HG03432 (cell line): ENCODE measurements around the gene ZNF316.
"Not testable (repeated sequence)": the region's sequence is repeated elsewhere in the genome, so short reads cannot be mapped to it uniquely, and the experiment has no call there.

Experiments used
- ATAC-seq: cut with Tn5 transposase; IDR thresholded peaks from one replicate; pipeline ENCODE4 v1.9.1; 2021; ENCODE audit warnings: mild to moderate bottlenecking, moderate library complexity; ENCODE audit not compliant: unreplicated experiment

The ZNF316 gene

GRCh38 chr7:6621195-6622133, 15.7 kb upstream of the ZNF316 start:
- ATAC-seq = no peak

- no peak for ATAC-seq
Measured at GRCh38 chr7:6622134-6622710, 14.9 kb upstream of the ZNF316 start.

DNA sequence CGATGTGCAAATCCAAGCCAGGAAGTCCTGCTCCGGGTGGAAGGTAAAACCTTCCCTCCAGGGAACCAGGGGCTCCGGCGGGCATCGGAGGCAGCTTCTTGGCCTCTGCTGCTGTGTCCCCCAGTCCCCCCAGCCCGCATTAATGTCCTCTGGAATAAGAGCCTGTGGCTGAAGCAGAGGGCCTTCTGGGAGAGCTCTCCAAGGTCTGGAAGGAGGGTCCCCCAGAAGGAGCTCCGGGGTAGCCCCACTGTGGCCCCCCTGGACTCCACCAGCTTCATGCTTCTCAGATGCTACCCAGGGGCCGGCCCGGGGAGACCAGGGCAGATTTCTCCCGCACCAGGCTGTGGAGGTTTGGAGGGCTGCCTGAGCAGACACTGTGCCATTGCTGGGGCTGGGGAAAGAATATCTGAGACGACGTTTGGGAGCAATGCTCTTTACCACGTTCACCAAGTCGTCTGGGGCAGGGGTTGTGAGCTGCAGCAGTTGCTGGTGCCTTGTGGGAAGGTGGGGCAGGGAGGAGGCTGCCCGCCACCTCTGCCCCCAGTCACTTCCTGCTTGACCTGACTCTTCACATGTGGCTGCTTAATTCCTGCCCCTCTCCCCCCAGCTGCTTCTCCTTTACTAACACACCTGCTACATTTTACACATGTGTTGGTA, 13.4 kb upstream of the ZNF316 start:
- ATAC-seq = no peak

DNA sequence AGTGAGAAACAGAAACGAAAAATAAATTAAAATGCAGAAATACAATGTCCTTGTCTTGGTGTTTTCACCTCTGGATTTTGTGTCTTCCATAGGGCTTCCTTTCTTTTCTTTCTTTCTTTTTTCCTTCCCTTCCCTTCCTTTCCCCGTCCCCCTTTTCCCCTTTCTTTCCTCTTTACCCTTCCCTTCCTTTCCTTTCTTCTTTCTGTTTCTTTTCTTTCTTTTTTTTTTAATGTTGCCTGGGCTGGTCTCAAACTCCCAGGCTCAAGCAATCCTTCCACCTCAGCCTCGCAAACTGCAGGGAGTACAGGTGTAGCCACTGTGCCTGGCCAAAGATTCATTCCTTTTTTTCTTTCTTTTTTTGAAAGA, 12.9 kb upstream of the ZNF316 start:
- ATAC-seq = no peak

DNA sequence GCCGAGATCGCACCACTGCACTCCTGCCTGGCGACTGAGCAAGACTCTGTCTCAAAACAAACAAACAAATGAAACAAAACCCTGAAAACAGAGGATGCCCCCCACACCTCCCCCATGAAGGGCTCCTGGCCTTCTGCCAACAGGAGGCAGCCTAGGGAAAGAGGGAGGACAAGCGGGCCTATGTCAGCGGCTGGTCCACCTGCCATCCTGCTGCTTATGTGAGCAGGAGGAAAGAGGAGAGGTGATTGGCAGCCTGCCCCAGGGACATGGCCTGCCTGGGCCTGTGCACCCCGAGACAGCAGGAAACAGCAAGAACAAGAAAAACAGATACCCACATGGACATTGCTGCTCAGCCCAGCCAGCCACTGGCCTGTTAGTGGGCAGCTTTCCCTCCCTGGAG, 9.1 kb upstream of the ZNF316 start:
- ATAC-seq = no peak

- no peak for ATAC-seq
Measured at GRCh38 chr7:6630007-6630849, 6.9 kb upstream of the ZNF316 start.

- no peak for ATAC-seq
Measured at GRCh38 chr7:6631605-6632004, 5.5 kb upstream of the ZNF316 start.

DNA sequence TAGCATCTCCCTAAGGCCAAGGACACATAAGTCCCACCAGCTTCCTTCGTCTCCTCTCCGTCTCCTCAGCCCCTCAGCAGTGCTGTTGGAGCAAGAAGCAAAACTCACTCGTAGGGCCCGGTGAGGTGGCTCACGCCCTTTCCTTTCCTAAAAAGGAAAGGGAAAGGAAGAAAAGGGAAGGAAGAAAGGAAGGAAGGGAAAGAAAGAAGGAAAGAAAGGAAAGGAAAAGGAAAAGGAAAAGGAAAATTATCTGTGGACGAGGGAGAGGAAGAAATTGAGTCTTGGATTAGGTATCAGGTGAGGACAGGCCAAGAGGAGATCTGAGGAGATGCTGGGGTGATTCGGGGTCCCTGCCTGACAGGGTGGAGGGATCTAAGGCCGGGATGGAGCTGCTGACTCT, 3.1 kb upstream of the ZNF316 start:
- no peak for ATAC-seq

DNA sequence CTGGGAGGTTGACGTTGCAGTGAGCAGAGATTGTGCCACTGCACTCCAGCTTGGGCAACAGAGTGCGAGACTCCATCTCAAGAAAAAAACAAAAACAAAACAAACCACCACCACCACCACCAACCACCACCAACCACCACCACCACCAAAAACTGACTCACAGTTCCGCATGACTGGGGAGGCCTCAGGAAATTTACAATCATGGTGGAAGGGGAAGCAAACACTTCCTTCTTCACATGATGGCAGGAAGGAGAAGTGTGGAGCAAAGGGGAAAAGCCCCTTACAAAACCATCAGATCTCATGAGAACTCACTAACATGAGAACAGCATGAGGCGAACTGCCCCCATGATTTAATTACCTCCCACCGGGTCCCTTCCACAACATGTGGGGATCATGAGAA, 2.1 kb upstream of the ZNF316 start:
- ATAC-seq = not testable (repeated sequence)

DNA sequence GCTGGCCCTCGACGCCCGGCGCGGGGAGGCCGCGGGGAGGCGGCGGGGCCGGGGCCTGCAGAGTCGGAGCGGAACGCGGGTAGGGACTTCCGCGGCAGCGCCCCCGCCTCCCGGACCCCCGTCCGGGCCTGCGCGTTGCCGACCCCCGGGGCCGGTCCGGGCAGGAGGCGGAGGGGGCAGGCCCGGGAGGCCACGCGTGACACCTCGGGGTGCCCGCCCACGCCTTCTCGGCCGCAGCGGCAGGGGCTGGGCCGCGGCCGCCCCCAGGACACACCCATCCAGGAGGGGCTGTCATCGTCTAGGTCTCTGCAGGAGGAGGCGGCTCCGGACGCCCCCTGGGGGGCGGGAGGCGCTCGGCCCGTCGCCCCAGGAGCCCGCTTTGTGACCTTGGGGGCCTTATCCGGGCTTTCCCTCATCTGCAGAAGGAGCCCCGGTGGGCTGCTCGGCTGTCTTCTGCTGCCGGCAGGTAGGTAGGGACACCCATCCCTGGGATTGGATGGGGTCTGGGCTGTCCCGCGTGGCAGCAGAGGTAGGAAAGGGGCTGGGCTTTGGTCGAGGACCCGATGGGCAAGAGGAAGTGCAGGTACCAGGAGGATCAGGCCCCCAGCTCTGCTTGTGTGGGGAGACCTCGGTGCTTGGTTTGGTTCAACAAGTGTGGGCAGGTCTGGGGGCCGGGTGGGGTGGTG, 569 bp downstream of the ZNF316 start:
- peak; percentile 86 for ATAC-seq

GRCh38 chr7:6639032-6639431, 1.9 kb downstream of the ZNF316 start:
- ATAC-seq = no peak

DNA sequence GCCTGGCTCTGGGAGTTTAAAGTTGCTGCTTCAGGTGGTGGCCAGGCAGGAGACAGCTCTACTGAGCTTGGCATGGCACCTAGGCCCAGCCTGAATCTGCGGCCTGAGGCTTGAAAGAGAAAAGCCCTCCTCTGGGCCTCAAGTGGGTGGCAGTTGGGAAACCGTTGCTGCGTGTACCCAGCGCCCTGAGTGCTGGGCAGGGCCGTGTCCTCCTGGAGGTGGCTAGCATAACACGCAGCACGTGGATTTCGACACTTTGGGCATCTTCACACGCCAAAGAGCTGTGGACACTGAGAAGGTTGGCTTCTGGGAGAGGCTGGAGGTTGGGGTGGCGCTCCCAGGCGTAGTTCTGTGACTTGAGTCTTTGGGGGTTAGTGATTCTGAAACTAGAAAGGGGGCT, 2.5 kb downstream of the ZNF316 start:
- no peak for ATAC-seq

DNA sequence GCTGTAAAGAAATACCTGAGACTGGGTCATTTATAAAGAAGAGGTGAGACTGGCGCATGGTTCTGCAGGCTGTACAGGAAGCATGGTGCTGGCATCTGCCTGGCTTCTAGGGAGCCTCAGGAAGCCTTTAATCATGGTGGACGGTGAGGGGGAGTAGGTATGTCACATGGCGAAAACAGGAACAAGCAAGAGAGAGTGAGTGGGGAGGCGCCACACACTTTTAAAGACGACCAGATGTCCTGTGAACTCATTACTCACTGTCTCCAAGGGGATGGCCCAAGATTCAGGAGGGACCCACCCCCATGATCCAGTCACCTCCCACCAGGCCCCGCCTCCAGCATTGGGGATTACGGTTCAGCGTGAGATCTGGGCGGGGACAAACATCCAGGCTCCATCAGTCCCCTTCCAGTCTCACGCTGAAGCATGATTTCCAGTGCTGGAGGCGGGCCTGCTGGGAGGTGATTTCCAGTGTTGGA, 3.2 kb downstream of the ZNF316 start:
- ATAC-seq = no peak

GRCh38 chr7:6641305-6642035, 4.4 kb downstream of the ZNF316 start:
- no peak for ATAC-seq

DNA sequence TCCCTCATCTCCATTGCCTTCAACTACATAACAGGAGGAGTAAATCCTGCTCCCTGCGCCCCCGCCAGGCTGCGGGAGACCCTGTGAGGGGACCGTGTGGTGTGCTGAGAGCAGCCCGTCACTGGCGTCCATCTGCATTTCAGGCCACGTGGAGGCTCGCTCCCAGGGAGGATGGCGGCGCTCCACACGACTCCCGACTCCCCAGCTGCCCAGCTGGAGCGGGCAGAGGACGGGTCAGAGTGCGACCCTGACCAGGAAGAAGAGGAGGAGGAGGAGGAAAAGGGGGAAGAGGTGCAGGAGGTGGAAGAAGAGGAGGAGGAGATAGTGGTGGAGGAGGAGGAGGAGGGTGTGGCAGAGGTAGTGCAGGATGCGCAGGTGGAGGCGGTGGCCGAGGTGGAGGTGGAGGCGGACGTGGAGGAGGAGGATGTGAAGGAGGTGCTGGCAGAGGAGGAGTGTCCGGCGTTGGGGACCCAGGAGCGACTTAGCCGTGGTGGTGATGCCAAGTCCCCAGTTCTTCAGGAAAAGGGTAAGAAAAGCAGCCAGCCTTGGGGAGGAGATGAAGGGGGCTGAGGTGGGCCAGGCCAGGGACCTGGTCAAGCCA, 5.2 kb downstream of the ZNF316 start:
- ATAC-seq = no peak

DNA sequence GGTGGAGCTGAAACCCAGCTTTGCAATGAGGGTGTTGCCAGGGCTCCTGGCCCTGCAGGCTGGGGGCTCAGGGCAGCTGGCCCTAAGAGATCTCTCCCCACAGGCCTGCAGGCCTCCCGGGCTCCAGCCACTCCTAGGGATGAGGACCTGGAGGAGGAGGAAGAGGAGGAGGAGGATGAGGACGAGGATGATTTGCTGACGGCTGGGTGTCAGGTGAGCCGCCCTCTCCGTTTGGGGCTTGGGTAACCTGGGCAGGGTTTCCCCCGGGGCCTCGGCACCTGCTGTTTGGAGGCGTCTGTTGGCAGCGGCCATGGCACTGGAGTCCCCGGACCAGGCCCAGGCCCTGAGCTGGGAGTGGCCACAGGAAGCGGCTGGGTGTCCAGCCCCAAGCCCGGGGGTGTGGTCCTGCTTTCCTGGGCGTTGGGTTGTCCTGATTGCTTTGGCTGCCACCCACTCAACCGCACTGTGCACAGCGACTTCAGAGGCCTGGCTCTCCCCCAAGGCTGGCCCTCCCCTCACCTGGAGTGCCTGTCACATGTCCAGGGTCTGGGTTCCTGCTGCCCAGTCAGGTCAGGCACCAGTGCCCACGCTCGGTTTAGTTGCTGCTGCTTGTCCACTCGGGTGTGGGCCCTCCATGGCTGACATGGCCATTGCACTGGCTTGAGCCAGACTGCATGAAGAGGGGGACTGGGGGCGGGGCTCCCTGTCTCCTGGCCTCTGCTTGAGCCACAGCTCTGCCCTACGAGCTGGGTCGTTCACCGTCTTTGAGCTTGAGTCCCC, 5.9 kb downstream of the ZNF316 start:
- ATAC-seq = no peak

GRCh38 chr7:6643915-6644625, 7.0 kb downstream of the ZNF316 start:
- ATAC-seq = no peak

DNA sequence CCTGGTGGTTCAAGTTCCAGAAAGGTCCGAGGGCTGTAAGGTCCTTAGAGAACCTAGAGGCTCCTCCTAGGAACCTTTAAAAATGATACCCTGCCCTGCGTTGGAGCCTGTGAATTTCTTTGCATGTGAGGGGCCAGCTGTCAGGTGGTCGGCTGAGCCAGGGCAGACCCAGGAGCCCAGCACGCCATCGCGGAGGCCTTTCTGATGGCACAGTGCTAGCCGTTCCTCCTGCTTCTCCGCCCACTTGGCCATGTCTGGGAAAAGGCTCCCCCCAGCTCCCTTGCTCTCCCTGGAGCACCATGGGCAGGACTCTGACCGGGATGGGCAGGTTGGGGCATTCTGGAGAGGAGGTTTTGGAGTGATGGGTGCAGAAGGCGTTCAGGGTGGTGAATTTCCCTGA, 7.6 kb downstream of the ZNF316 start:
- no peak for ATAC-seq
